H1 (cell line): Measurements from ENCODE around the gene SLC66A1. TPM values are rescaled to one million over a fixed set of nuclear protein-coding genes. Genes with fewer than 3 reads are reported as not detected.

Source experiments
- CTCF ChIA-PET: fragments of 300-600 bp; sonication (Branson Sonifier 250); formaldehyde crosslinking; loops from one replicate; lab custom pipeline; 2021; ENCODE audit not compliant: partially characterized antibody; lab: Charles Lee
- POLR2A ChIA-PET: fragments of 300-600 bp; sonication (Branson Sonifier 250); formaldehyde crosslinking; loops from one replicate; lab custom pipeline; 2021; ENCODE audit warnings: inconsistent platforms; ENCODE audit not compliant: partially characterized antibody; lab: Charles Lee
- DNase-seq, 2 experiments: peaks; one replicate each; pipeline versions ENCODE4 v3.0.0 to v3.0.0-alpha.2; 2010 to 2022; ENCODE audit warnings: low spot score in 2 of 2, low read depth in 1 of 2, mixed read lengths in 1 of 2
- FAIRE-seq: peaks from 2 replicates; lab custom pipeline; 2011; peaks lifted over from hg19 to GRCh38; lab: Jason Lieb, UNC
- H2AFZ ChIP-seq: 2 replicates; pipeline ENCODE4 v1.8.1; 2012; ENCODE audit warnings: low read length, inconsistent platforms
- H2AK5ac ChIP-seq: 2 replicates; pipeline ENCODE4 v1.6.1; 2013; ENCODE audit warnings: low read depth, low read length
- H2BK120ac ChIP-seq: replicated peaks from 2 replicates; pipeline ENCODE3; 2013; ENCODE audit warnings: low read depth, low read length, inconsistent platforms
- H2BK12ac ChIP-seq: 2 replicates; pipeline ENCODE4 v1.6.1; 2013; ENCODE audit warnings: low read depth, low read length
- H2BK15ac ChIP-seq: 2 replicates; pipeline ENCODE4 v1.6.1; 2013; ENCODE audit warnings: low read length
- H2BK20ac ChIP-seq: 2 replicates; pipeline ENCODE4 v1.6.1; 2013; ENCODE audit warnings: low read length
- H2BK5ac ChIP-seq: 2 replicates; pipeline ENCODE4 v1.6.1; 2013; ENCODE audit warnings: low read depth, low read length
- H3K14ac ChIP-seq: 2 replicates; pipeline ENCODE4 v1.6.1; 2013; ENCODE audit warnings: inconsistent platforms; ENCODE audit not compliant: insufficient read length
- H3K18ac ChIP-seq: 2 replicates; pipeline ENCODE4 v1.6.1; 2013; ENCODE audit warnings: low read length; ENCODE audit errors: extremely low read depth
- H3K23ac ChIP-seq: 2 replicates; pipeline ENCODE4 v1.6.1; 2013; ENCODE audit warnings: inconsistent platforms; ENCODE audit not compliant: insufficient read length
- H3K23me2 ChIP-seq: 2 replicates; pipeline ENCODE4 v1.6.1; 2013; ENCODE audit warnings: low read depth, low read length
- H3K27ac ChIP-seq: 2 replicates; pipeline ENCODE4 v1.6.1; 2011; ENCODE audit warnings: low read depth, low read length, inconsistent platforms
- H3K27me3 ChIP-seq, 4 experiments: replicated peaks in 1 of 4; 1 replicate in 1 of 4; 2 replicates in 3 of 4; pipeline versions ENCODE4 v1.6.1 to v1.8.1; 2011 to 2013; ENCODE audit warnings: low read length in 3 of 4, mild to moderate bottlenecking in 3 of 4, inconsistent platforms in 2 of 4, mixed read lengths in 2 of 4, moderate library complexity in 1 of 4; ENCODE audit not compliant: control insufficient read depth in 3 of 4, insufficient read depth in 3 of 4; ENCODE audit errors: extremely low read depth in 1 of 4
- H3K36me3 ChIP-seq, 4 experiments: 2 replicates each; pipeline versions ENCODE4 v1.6.1 to v1.8.1; 2011 to 2013; ENCODE audit warnings: mild to moderate bottlenecking in 4 of 4, low read length in 3 of 4, moderate library complexity in 2 of 4, control low read depth in 1 of 4, inconsistent platforms in 1 of 4; ENCODE audit not compliant: insufficient read depth in 4 of 4, control insufficient read depth in 2 of 4
- H3K4ac ChIP-seq: replicated peaks from 2 replicates; pipeline ENCODE3; 2013; ENCODE audit warnings: low read length, low read depth, mixed read lengths, inconsistent platforms; ENCODE audit not compliant: insufficient read length
- H3K4me1 ChIP-seq, 4 experiments: replicated peaks in 1 of 4; 1 replicate in 1 of 4; 2 replicates in 3 of 4; pipeline versions ENCODE4 v1.6.1 to v1.8.1; 2011 to 2013; ENCODE audit warnings: low read length in 3 of 4, inconsistent platforms in 2 of 4, mixed read lengths in 1 of 4; ENCODE audit not compliant: insufficient read depth in 4 of 4, control insufficient read depth in 3 of 4
- H3K4me2 ChIP-seq, 2 experiments: 2 replicates each; pipeline versions ENCODE4 v1.6.1 to v1.8.1; 2011 to 2013; ENCODE audit warnings: low read depth in 2 of 2, low read length in 2 of 2, control low read depth in 1 of 2, inconsistent platforms in 1 of 2, mild to moderate bottlenecking in 1 of 2; ENCODE audit not compliant: insufficient read depth in 1 of 2
- H3K4me3 ChIP-seq, 4 experiments: fragments of 200-600, 300-600 bp in 1 of 4; sonication (generic), shearing (Covaris generic), sonication (Bioruptor Twin) in 1 of 4; 2 replicates each; pipeline versions ENCODE4 v1.5.1 to v1.8.1; 2011 to 2016; ENCODE audit warnings: low read length in 4 of 4, low read depth in 3 of 4, control low read depth in 2 of 4, inconsistent platforms in 2 of 4, mild to moderate bottlenecking in 2 of 4, mixed read lengths in 1 of 4, moderate library complexity in 1 of 4; ENCODE audit not compliant: insufficient read depth in 2 of 4; ENCODE audit errors: extremely low read depth in 1 of 4
- H3K56ac ChIP-seq: replicated peaks from 2 replicates; pipeline ENCODE3; 2013; ENCODE audit warnings: low read depth, mild to moderate bottlenecking, mixed read lengths, low read length, inconsistent platforms; ENCODE audit not compliant: insufficient read length
- H3K79me1 ChIP-seq: 2 replicates; pipeline ENCODE4 v1.6.1; 2013; ENCODE audit warnings: low read depth, low read length, control low read depth
- H3K79me2 ChIP-seq, 2 experiments: 2 replicates each; pipeline versions ENCODE4 v1.6.1 to v1.8.1; 2012 to 2013; ENCODE audit warnings: low read length in 2 of 2, mild to moderate bottlenecking in 2 of 2, inconsistent platforms in 1 of 2; ENCODE audit not compliant: insufficient read depth in 2 of 2, control insufficient read depth in 1 of 2
- H3K9ac ChIP-seq, 4 experiments: replicated peaks in 1 of 4; 1 replicate in 1 of 4; 2 replicates in 3 of 4; pipeline versions ENCODE4 v1.6.1 to v1.8.1; 2011 to 2013; ENCODE audit warnings: low read depth in 3 of 4, low read length in 3 of 4, control low read depth in 2 of 4, mild to moderate bottlenecking in 2 of 4, moderate library complexity in 2 of 4, inconsistent platforms in 1 of 4; ENCODE audit errors: extremely low read depth in 1 of 4
- H3K9me3 ChIP-seq, 2 experiments: 2 replicates each; pipeline versions ENCODE4 v1.6.1 to v1.8.1; 2012 to 2013; ENCODE audit warnings: mild to moderate bottlenecking in 2 of 2, moderate library complexity in 2 of 2, control low read depth in 1 of 2, inconsistent platforms in 1 of 2, low read depth in 1 of 2, low read length in 1 of 2, mixed read lengths in 1 of 2; ENCODE audit not compliant: insufficient read depth in 2 of 2
- H4K20me1 ChIP-seq, 2 experiments: replicated peaks in 1 of 2; 2 replicates each; pipeline versions ENCODE3 to v1.8.1; 2011 to 2013; ENCODE audit warnings: inconsistent platforms in 2 of 2, low read length in 2 of 2, mild to moderate bottlenecking in 1 of 2; ENCODE audit not compliant: insufficient read depth in 2 of 2, control insufficient read depth in 1 of 2
- H4K5ac ChIP-seq: 2 replicates; pipeline ENCODE4 v1.6.1; 2013; ENCODE audit warnings: low read length, low read depth, mixed read lengths, inconsistent platforms; ENCODE audit not compliant: insufficient read length
- H4K8ac ChIP-seq: 2 replicates; pipeline ENCODE4 v1.8.0; 2013; ENCODE audit warnings: mild to moderate bottlenecking, moderate library complexity, low read length, inconsistent platforms; ENCODE audit not compliant: insufficient read depth; ENCODE audit errors: extremely low read depth
- H4K91ac ChIP-seq: replicated peaks from 2 replicates; pipeline ENCODE3; 2013; ENCODE audit warnings: low read length, mixed read lengths, inconsistent platforms; ENCODE audit not compliant: insufficient read length
- BCL11A ChIP-seq, 2 experiments: IDR thresholded peaks; one replicate each; pipeline ENCODE4 v1.6.1; 2011; ENCODE audit warnings: low read depth in 2 of 2, low read length in 2 of 2, mild to moderate bottlenecking in 2 of 2
- CBX5 ChIP-seq: fragments of 300-800, 300-1000 bp; sonication (generic); IDR thresholded peaks from 2 replicates; pipeline ENCODE4 v1.7.1; 2016; ENCODE audit warnings: antibody characterized with exemption, low read length, low read depth
- CHD2 ChIP-seq: IDR thresholded peaks from 2 replicates; pipeline ENCODE4 v1.6.1; 2012; ENCODE audit warnings: low read length, improper control_type of control experiment
- EGR1 ChIP-seq: IDR thresholded peaks from 2 replicates; pipeline ENCODE4 v1.6.1; 2011; ENCODE audit warnings: low read depth, low read length, borderline replicate concordance
- EP300 ChIP-seq, 2 experiments: IDR thresholded peaks; 1 replicate in 1 of 2; 2 replicates in 1 of 2; pipeline ENCODE4 v1.6.1; 2011 to 2012; ENCODE audit warnings: low read depth in 2 of 2, low read length in 2 of 2, mild to moderate bottlenecking in 2 of 2, borderline replicate concordance in 1 of 2, inconsistent platforms in 1 of 2, moderate library complexity in 1 of 2
- HDAC2 ChIP-seq, 2 experiments: fragments of 300-600 bp in 1 of 2; sonication (generic) in 1 of 2; IDR thresholded peaks; 2 replicates each; pipeline ENCODE4 v1.6.1; 2011 to 2012; ENCODE audit warnings: low read depth in 2 of 2, low read length in 2 of 2, mild to moderate bottlenecking in 2 of 2, moderate library complexity in 2 of 2, borderline replicate concordance in 1 of 2, inconsistent platforms in 1 of 2
- HDAC6 ChIP-seq: IDR thresholded peaks from one replicate; pipeline ENCODE4 v1.7.1; 2012; ENCODE audit warnings: low read depth, mild to moderate bottlenecking, inconsistent platforms, low read length, moderate library complexity
- KDM1A ChIP-seq: fragments of 200-600, 300-600 bp; sonication (generic); IDR thresholded peaks from 2 replicates; pipeline ENCODE4 v1.7.1; 2016; ENCODE audit warnings: mild to moderate bottlenecking, low read length, borderline replicate concordance
- MAFK ChIP-seq: IDR thresholded peaks from 2 replicates; pipeline ENCODE4 v1.6.1; 2012; ENCODE audit warnings: low read depth, mild to moderate bottlenecking, improper control_type of control experiment, low read length
- POLR2A ChIP-seq, 2 experiments: IDR thresholded peaks; 1 replicate in 1 of 2; 2 replicates in 1 of 2; pipeline ENCODE4 v1.6.1; 2011; ENCODE audit warnings: low read depth in 2 of 2, low read length in 2 of 2, mild to moderate bottlenecking in 2 of 2; ENCODE audit errors: control extremely low read depth in 1 of 2
- RBBP5 ChIP-seq: IDR thresholded peaks from 2 replicates; pipeline ENCODE4 v1.7.1; 2012; ENCODE audit warnings: low read depth, mild to moderate bottlenecking, inconsistent platforms, low read length, moderate library complexity, borderline replicate concordance
- SIX5 ChIP-seq: IDR thresholded peaks from 2 replicates; pipeline ENCODE4 v1.6.1; 2011; ENCODE audit warnings: mild to moderate bottlenecking, low read depth, low read length
- SP2 ChIP-seq: IDR thresholded peaks from 2 replicates; pipeline ENCODE4 v1.6.1; 2012; ENCODE audit warnings: mild to moderate bottlenecking, low read length, inconsistent platforms
- YY1 ChIP-seq: IDR thresholded peaks from 2 replicates; pipeline ENCODE4 v1.6.1; 2011; ENCODE audit warnings: low read depth, mild to moderate bottlenecking, low read length
- WGBS, 2 experiments: shearing (Covaris generic) in 1 of 2; methylation state at CpG; one replicate each; pipeline versions ENCODE4 v1.1.6 to v1.1.7; 2013 to 2015; ENCODE audit warnings: low lambda C conversion rate in 2 of 2, mixed read lengths in 2 of 2, inconsistent platforms in 1 of 2, low coverage in 1 of 2, missing lambda C conversion rate in 1 of 2; ENCODE audit not compliant: insufficient replicate concordance in 2 of 2, insufficient coverage in 1 of 2, insufficient read length in 1 of 2; ENCODE audit errors: extremely low coverage in 1 of 2, missing lambda C conversion rate in 1 of 2; 5-methylcytosine and 5-hydroxymethylcytosine counted together
- polyA plus RNA-seq, 7 experiments: library from polyadenylated mRNA; depleted of rRNA in 3 of 7; stranded (reverse) in 5 of 7; unstranded in 2 of 7; fragments of >200 nt in 5 of 7; fragments of 200-250 nt in 2 of 7; gene quantifications; 1 replicate in 5 of 7; 2 replicates in 1 of 7; 4 replicates in 1 of 7; pipeline versions ENCODE4 v1.2.1 to v1.2.3, GENCODE V29; 2011 to 2013; ENCODE audit warnings: missing spikeins in 2 of 7, mixed read lengths in 2 of 7
- total RNA-seq: library from RNA; stranded (reverse); fragmentation: NEBNext Ultra II Directional; extraction: Animal tissue kit (Norgen Biotek cat#: 25700); gene quantifications from 2 replicates; pipeline ENCODE4 v1.2.1, GENCODE V29; 2021

SLC66A1 gene
- total and polyA plus RNA-seq, 2 of the 8 experiments (the other 6 are each of a cell fraction or from before 2014, with no cell fraction given) = 16.8 to 27.9 TPM

DNA sequence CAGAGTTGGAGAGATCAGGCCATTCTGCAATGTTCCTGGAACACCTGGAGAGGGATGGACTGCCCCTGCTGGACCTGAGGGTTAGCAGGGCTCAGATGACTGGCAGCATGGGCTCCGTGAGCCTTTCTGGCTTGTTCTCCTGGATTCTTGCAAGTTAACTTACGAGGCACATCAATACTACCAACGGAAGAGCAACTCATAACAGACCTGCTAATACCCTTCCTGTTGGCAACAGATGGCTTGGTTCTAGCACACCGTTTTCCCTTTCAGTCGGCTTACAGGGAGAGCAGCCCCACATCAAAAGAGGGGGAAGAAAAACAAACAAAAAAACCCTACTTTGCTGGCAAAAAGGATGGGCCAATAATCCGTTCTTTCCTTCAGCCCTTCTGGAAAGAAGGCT is 47.9 kb downstream of the SLC66A1 start:
- FAIRE-seq (no peak), DNase-seq (no peak)
- Histone ChIP-seq H2BK12ac (no peak overlapping the region), H4K8ac (no peak overlapping the region), H3K79me1 (peaks cover 9% of the 10 kb centered on the region), H2AK5ac (no peak overlapping the region), H4K5ac (no peak overlapping the region), H3K4me3 (no peak overlapping the region), H3K27me3 (no peaks in the 10 kb centered on the region), H3K27ac (no peak overlapping the region), H3K18ac (no peak overlapping the region), H3K4me1 (peaks cover 0 to 2% (median 0%) of the 10 kb centered on the region in 4 experiments; a peak in 2 of 7 replicates), H3K9me3 (no peaks in the 10 kb centered on the region), H3K23ac (no peak overlapping the region), H3K79me2 (peaks cover 0 to 19% of the 10 kb centered on the region in 2 experiments; a peak in 2 of 4 replicates), H3K56ac (no peak overlapping the region), H2AFZ (no peak overlapping the region), H2BK20ac (no peak overlapping the region), H3K9ac (no peak overlapping the region), H2BK15ac (no peak overlapping the region), H2BK5ac (no peak overlapping the region), H3K4ac (no peak overlapping the region), H4K91ac (no peak overlapping the region), H3K23me2 (no peaks in the 10 kb centered on the region), H4K20me1 (peaks cover 14 to 18% of the 10 kb centered on the region in 2 experiments), H3K4me2 (no peak overlapping the region), H3K36me3 (peaks cover 3 to 15% (median 11%) of the 10 kb centered on the region in 4 experiments; a peak in 5 of 8 replicates), H3K14ac (no peak overlapping the region), H2BK120ac (no peak overlapping the region)
- ChIA-PET POLR2A (interaction anchor here (1.1 kb wide), 1 partner anchor 24 kb away, joined by 3 read pairs; no protein-coding TSS in a partner anchor), CTCF (interaction anchor here (0.6 to 8.1 kb wide), 5 partner anchors 9 to 123 kb away, joined by 3 to 56 read pairs (median 5); no protein-coding TSS in a partner anchor)
- 91% methylated on average over 5 of the region's 6 CpGs; no CpG with 5 or more reads in 1 of the 2 experiments for WGBS, 2 experiments
- TF ChIP-seq HDAC2 (IDR thresholded peaks at IDR 0.05; ENCODE audit: borderline replicate concordance in 1 of 2, low read depth in 2 of 2, low read length in 2 of 2) (no peak), RBBP5 (no peak), EGR1 (no peak), SIX5 (no peak), SP2 (no peak), POLR2A (IDR thresholded peaks at IDR 0.05; ENCODE audit: control extremely low read depth in 1 of 2, low read depth in 2 of 2, low read length in 2 of 2) (no peak), CHD2 (no peak), EP300 (IDR thresholded peaks at IDR 0.05; ENCODE audit: borderline replicate concordance in 1 of 2, low read depth in 2 of 2, low read length in 2 of 2) (no peak), MAFK (no peak), CBX5 (no peak), HDAC6 (no peak), BCL11A (IDR thresholded peaks at IDR 0.05; ENCODE audit: low read depth in 2 of 2, low read length in 2 of 2) (no peak), YY1 (no peak), KDM1A (no peak)
